ENCODE results near the gene ADAMTS14. TPM values are rescaled to one million over a fixed set of nuclear protein-coding genes. Genes with fewer than 3 reads are reported as not detected.

Gene ADAMTS14
- polyA plus RNA-seq, 3 donors from 2014 or later: 0.36 to 0.56 (median 0.37) TPM

DNA sequence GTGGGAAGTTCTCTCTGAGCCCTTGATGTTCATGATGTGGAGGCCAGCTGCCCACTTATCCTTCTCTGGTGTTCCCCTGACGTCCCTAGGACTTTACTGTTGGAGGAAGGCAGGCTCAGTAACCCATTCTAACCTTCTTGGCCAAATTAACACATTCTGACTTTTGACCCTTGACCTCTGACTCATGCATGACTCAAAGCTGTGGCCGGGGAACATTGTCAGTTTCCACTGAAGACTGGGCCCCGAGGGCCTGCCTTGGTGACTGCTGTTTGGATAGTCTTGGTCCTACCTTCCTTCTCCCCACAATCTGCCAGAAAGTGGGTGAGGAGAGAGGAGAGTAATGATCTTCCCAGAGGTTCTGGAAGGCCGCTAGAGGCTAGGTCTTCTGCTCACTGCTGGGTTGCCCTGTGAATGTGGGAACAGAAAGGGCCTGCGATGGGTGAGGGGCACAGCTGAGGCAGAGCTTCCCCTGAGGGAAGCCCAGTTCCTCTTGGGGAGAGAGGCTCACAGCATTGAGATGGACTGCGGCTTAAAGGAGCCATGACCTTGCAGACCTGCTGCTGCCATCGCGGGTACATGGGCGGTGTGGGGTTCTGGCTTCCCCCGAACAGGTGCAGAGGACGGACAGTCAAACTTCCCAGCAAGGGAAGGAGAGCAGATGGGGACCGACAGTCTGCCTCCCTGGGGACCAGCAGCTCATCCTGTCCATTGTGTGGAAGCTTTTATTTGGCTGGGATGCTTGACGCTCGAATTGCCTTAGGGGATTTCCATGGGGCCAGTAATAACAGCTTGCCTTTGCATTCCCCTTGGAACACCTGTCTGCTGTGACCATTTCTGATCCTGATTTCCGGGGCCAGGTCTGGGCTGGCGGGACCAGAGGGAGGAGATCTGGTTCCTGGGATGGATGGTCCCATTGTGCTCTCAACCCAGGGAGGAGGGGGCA is 43.8 kb downstream of the ADAMTS14 start:
- peaks cover 0 to 1% of the 10 kb centered on the region in 2 donors for H3K4me1 Mint-ChIP-seq
- DNase-seq: no peak
- H3K27ac Mint-ChIP-seq: peak overlapping the region in 1 of 6 donors; percentile 32
- H3K27me3 Mint-ChIP-seq (ENCODE audit: low read depth in 3 of 3): peaks cover 0 to 2% (median 1%) of the 10 kb centered on the region in 3 donors
- H3K9me3 Mint-ChIP-seq: no peaks in the 10 kb centered on the region
- H3K4me3 Mint-ChIP-seq: no peak overlapping the region
- peaks cover 0 to 4% (median 0%) of the 10 kb centered on the region in 3 donors for H3K36me3 Mint-ChIP-seq

DNA sequence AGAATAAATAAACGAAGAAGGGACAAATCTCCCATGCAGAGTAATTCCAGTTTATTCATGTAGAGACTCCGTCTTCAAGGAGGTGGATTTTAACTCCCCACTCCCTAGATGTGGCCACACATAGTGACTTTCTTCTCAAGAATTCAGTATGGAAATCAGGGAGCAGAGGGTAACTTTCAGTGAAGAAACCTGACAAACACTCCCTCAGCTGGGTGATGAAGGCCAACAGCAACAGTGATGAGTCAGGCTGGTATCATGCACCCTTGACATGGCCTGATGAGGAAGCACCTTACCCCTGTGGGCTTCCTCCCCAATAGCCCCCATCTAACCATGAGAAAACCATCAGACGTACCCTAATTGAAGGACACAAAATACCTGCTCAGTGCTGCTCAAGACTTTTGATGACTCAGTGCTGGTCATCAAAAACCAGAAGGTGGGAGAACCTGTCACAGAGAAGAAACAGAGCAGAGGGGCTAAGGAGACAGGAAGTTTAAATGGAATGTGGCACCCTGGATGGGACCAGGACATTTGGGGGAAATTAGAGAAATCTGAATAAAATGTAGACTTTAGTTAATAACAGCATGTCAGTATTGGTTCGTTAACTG is 50.6 kb downstream of the ADAMTS14 start:
- H3K4me1 Mint-ChIP-seq: no peaks in the 10 kb centered on the region
- no peak for DNase-seq
- peaks cover 0 to 4% (median 0%) of the 10 kb centered on the region in 3 donors for H3K36me3 Mint-ChIP-seq
- H3K9me3 Mint-ChIP-seq: no peaks in the 10 kb centered on the region
- H3K4me3 Mint-ChIP-seq: no peak overlapping the region
- peaks cover 0 to 3% (median 1%) of the 10 kb centered on the region in 3 donors for H3K27me3 Mint-ChIP-seq (ENCODE audit: low read depth in 3 of 3)
- H3K27ac Mint-ChIP-seq: peak overlapping the region in 1 of 6 donors; percentile 20

DNA sequence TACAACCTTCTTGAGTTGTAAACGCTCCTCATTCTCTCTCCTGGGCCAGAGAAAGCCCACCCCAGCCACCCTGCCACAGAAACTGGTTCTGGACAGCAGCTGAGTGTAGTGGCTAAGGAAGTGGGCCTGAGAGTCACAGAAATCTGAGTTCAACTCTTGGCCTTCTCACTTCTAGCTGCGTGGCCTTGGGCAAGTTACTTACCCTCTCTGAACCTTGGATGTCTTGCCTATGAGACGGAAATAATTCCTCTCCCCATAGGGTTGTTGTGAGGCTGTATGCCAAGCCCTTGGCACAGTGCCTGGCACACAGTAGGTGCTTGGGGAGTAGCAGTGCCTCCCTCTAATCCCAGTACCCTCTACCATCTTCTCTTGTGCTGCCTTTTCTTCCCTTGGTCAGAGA is 51.5 kb downstream of the ADAMTS14 start:
- Mint-ChIP-seq H3K27me3 (ENCODE audit: low read depth in 3 of 3) (peaks cover 0 to 3% (median 1%) of the 10 kb centered on the region in 3 donors), H3K9me3 (no peaks in the 10 kb centered on the region), H3K4me3 (no peak overlapping the region), H3K4me1 (no peaks in the 10 kb centered on the region), H3K36me3 (peaks cover 0 to 4% (median 0%) of the 10 kb centered on the region in 3 donors), H3K27ac (no peak overlapping the region)
- DNase-seq: no peak

DNA sequence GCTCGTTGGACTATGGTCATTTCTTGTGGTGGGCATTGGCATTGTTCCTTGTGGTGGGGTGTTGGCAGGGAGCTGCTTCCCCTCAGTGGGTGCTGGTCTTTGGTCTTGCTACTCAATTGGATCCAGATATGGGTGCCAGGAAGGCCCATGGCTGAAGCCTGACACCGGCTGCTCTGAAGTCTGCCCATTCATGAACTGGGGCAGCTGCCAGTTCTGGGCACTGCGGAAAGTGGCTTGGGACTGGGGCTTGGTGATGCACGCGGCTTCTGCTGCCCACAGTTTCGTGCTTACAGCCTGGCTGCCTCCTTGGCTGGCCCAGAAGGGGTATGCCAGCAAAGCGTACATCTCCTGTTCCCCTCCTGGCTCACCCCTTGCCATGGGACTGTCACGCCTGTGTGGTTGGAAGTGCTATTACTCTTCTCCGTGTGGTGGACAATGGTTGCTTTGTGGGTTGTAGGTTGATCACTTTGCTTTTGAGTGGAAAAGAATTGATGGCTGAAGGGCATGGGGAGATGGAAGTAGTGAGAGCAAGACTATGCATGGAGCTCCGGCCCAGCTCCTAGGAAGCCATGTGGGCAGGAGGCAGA is 54.7 kb downstream of the ADAMTS14 start:
- Mint-ChIP-seq H3K9me3 (no peaks in the 10 kb centered on the region), H3K27ac (no peak overlapping the region), H3K36me3 (peaks cover 0 to 4% (median 0%) of the 10 kb centered on the region in 3 donors), H3K27me3 (ENCODE audit: low read depth in 3 of 3) (peaks cover 0 to 4% (median 1%) of the 10 kb centered on the region in 3 donors), H3K4me3 (no peak overlapping the region), H3K4me1 (peaks cover 6 to 10% of the 10 kb centered on the region in 2 donors)
- DNase-seq: no peak

DNA sequence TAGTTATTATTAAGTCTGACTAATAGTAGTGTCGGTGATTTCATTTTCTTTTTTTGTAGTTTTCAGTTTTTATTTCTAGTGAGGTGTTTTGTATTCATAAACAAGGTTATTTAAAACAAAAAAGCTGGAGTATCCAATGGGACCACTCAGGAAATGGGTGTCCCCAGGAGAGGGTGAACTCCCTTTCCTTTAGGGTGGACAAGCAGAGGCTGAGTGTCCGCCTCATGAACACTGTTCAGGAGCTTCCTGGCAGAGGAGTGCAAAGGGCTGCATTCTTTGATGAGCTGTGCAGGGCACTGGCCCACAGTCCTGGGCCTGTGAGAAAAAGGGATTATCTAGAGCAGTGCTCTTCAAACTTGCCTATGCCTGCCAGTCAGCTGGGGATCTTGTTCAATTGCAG is 56.0 kb downstream of the ADAMTS14 start:
- Mint-ChIP-seq H3K4me1 (peaks cover 9 to 12% of the 10 kb centered on the region in 2 donors), H3K36me3 (peaks cover 0 to 9% (median 0%) of the 10 kb centered on the region in 3 donors), H3K9me3 (no peaks in the 10 kb centered on the region), H3K4me3 (no peak overlapping the region), H3K27me3 (ENCODE audit: low read depth in 3 of 3) (peaks cover 0 to 4% (median 0%) of the 10 kb centered on the region in 3 donors), H3K27ac (no peak overlapping the region)
- DNase-seq: no peak

DNA sequence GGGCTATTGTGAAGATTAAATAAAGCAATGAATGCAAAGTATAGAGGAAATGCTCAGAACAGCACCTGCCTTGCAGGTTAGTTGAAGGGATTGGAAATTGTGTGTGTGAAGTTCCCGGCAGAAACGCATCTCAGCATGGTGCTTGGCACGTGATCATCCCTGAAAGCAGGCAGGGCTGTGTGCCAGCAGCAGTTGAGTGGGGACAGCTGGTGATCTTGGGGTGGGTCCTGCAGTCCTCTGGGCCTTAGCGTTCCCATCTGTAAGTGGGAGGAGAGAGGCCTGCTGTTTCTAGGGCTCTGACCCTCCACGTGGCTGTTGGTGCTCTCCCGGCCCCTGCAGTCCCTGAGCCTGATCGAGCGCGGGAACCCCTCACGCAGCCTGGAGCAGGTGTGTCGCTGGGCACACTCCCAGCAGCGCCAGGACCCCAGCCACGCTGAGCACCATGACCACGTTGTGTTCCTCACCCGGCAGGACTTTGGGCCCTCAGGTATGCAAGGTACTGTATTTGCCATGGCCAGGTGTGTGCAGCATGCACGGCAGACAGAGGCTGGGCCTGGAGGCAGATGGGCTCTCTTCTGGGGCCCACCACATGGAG is 57.6 kb downstream of the ADAMTS14 start:
- Mint-ChIP-seq H3K36me3 (peaks cover 0 to 8% (median 0%) of the 10 kb centered on the region in 3 donors), H3K4me3 (no peak overlapping the region), H3K27ac (no peak overlapping the region), H3K27me3 (ENCODE audit: low read depth in 3 of 3) (peaks cover 0 to 4% (median 0%) of the 10 kb centered on the region in 3 donors), H3K9me3 (no peaks in the 10 kb centered on the region), H3K4me1 (peaks cover 9 to 12% of the 10 kb centered on the region in 2 donors)
- no peak for DNase-seq

DNA sequence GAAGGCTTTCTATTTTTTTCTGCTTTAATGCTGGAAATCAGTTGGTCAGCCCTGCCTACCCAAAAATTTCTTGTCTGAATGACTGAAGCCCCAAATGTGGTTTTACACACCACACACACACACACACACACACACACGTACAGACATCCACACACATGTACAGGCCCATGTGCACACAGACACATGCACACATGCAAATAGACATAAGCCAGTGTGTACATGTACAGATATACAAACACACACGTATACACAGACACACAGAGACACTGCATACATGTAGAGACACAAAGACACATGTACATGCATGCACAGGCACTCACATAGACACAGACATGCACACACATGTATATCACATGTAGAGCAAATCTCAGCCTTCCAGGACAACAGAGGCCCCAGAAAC is 58.6 kb downstream of the ADAMTS14 start:
- H3K27ac Mint-ChIP-seq: no peak overlapping the region
- DNase-seq: no peak
- no peaks in the 10 kb centered on the region for H3K9me3 Mint-ChIP-seq
- peaks cover 9 to 12% of the 10 kb centered on the region in 2 donors for H3K4me1 Mint-ChIP-seq
- peaks cover 0 to 5% (median 0%) of the 10 kb centered on the region in 3 donors for H3K36me3 Mint-ChIP-seq
- H3K27me3 Mint-ChIP-seq (ENCODE audit: low read depth in 3 of 3): peaks cover 0 to 1% (median 0%) of the 10 kb centered on the region in 3 donors
- H3K4me3 Mint-ChIP-seq: no peak overlapping the region

DNA sequence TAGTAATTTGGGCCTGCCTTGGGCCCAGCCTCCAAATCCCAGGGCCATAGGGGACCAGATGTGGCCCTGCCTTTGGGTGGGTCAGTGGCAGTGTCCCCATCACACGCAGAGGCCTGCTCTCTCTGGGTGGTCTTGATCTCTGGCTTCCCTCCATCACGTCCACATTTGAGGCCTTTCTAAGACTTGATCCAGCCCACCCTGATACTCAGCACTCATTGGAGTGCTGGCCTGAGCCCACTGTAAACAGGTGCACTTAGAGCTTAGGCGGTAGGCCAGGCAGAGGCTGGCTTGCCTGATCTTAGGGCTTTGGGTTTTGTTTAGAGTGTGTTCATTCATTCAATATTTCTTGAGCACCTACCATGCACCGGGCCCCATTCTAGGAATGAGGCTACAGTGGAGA is 60.3 kb downstream of the ADAMTS14 start:
- peaks cover 0 to 5% (median 0%) of the 10 kb centered on the region in 3 donors for H3K36me3 Mint-ChIP-seq
- H3K27ac Mint-ChIP-seq: peak overlapping the region in 1 of 6 donors; percentile 49
- no peak overlapping the region for H3K4me3 Mint-ChIP-seq
- no peaks in the 10 kb centered on the region for H3K9me3 Mint-ChIP-seq
- H3K27me3 Mint-ChIP-seq (ENCODE audit: low read depth in 3 of 3): peaks cover 0 to 1% (median 0%) of the 10 kb centered on the region in 3 donors
- peaks cover 9 to 12% of the 10 kb centered on the region in 2 donors for H3K4me1 Mint-ChIP-seq
- DNase-seq: no peak

DNA sequence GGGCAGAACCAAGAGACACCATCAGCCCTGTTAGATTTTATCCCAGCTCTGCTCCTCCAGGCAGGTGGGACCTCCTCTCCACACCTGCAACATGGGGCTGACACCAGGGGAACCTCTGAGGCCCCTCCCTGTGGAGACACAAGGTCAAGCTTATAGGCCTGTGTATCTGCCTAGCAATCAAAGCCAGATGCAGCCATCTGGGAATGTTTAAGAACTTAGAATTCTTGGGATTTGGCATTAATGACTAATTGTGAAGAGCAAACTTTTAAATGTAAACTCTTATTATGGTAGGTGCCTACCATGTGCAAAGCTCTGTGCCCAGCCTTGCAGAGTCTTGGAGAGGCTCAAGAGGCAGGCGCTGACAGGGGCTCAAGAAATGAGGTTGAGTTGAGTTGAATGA is 60.7 kb downstream of the ADAMTS14 start:
- Mint-ChIP-seq H3K4me3 (no peak overlapping the region), H3K4me1 (peaks cover 9 to 12% of the 10 kb centered on the region in 2 donors), H3K27me3 (ENCODE audit: low read depth in 3 of 3) (peaks cover 0 to 1% (median 0%) of the 10 kb centered on the region in 3 donors), H3K9me3 (no peaks in the 10 kb centered on the region), H3K27ac (no peak overlapping the region), H3K36me3 (peaks cover 0 to 5% (median 0%) of the 10 kb centered on the region in 3 donors)
- DNase-seq: no peak

DNA sequence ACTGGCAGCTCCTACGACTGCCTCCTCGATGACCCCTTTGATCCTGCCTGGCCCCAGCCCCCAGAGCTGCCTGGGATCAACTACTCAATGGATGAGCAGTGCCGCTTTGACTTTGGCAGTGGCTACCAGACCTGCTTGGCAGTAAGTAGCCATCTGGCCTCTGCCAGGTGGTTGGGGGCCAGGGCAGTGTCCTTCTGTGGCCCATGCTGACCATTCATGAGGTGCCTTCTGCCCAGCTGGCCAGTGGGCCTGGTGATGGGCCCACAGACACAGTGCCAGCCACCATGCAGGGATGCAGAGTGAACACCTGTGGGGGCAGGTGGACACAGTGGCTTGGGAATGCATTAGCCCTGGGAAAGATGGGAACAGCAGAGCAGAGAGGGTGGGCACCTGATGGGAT is 62.9 kb downstream of the ADAMTS14 start:
- no peak for DNase-seq
- Mint-ChIP-seq H3K27ac (no peak overlapping the region), H3K27me3 (ENCODE audit: low read depth in 3 of 3) (peaks cover 0 to under 1% (median 0%) of the 10 kb centered on the region in 3 donors), H3K4me1 (peaks cover 9 to 12% of the 10 kb centered on the region in 2 donors), H3K36me3 (peaks cover 0 to 5% (median 0%) of the 10 kb centered on the region in 3 donors), H3K4me3 (no peak overlapping the region), H3K9me3 (no peaks in the 10 kb centered on the region)

DNA sequence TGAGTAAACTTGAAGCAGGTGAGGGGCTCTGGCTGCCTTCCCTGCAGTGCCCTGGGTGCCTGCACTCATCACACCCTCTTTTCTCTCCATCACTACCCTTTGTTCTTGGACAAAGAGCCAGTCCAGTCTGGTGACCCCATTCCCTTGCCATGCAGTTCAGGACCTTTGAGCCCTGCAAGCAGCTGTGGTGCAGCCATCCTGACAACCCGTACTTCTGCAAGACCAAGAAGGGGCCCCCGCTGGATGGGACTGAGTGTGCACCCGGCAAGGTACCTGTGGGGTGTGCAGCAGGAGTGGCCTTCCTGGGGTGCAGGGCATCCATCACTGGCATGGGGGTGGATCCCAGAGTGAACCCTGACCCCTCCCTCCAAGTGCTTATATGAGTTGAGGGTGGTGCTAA is 64.2 kb downstream of the ADAMTS14 start:
- Mint-ChIP-seq H3K36me3 (peaks cover 0 to 5% (median 0%) of the 10 kb centered on the region in 3 donors), H3K4me1 (peaks cover 5 to 6% of the 10 kb centered on the region in 2 donors), H3K4me3 (no peak overlapping the region)

DNA sequence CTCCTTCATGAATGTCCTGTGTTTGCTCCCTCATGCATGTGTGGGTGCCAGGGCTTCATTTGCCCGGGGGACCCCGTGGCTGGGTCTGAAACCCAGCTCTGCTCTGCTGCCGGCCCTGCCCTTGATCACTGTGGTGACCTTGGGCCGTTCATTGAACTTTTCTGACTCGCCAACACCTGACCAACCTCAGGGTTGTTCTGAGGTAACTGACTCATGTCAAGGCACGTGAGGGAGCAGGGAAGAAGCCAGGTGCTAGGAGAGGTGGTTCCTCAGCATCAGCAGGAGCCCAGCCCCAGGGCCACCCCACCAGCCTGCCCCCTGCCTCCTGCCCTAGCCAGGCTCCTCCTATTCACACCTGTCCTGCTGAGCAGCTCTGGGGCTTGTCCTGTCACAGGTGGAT is 64.9 kb downstream of the ADAMTS14 start:
- Mint-ChIP-seq H3K27ac (peak overlapping the region in 1 of 6 donors; percentile 50), H3K4me3 (no peak overlapping the region), H3K4me1 (peaks cover 0 to 1% of the 10 kb centered on the region in 2 donors), H3K36me3 (peaks cover 0 to 5% (median 0%) of the 10 kb centered on the region in 3 donors), H3K27me3 (ENCODE audit: low read depth in 3 of 3) (no peaks in the 10 kb centered on the region), H3K9me3 (no peaks in the 10 kb centered on the region)
- DNase-seq: no peak

More for the DNA sequence above, 64.2 kb downstream of the ADAMTS14 start:
- Mint-ChIP-seq H3K27ac (no peak overlapping the region), H3K9me3 (no peaks in the 10 kb centered on the region), H3K27me3 (ENCODE audit: low read depth in 3 of 3) (no peaks in the 10 kb centered on the region)
- no peak for DNase-seq

DNA sequence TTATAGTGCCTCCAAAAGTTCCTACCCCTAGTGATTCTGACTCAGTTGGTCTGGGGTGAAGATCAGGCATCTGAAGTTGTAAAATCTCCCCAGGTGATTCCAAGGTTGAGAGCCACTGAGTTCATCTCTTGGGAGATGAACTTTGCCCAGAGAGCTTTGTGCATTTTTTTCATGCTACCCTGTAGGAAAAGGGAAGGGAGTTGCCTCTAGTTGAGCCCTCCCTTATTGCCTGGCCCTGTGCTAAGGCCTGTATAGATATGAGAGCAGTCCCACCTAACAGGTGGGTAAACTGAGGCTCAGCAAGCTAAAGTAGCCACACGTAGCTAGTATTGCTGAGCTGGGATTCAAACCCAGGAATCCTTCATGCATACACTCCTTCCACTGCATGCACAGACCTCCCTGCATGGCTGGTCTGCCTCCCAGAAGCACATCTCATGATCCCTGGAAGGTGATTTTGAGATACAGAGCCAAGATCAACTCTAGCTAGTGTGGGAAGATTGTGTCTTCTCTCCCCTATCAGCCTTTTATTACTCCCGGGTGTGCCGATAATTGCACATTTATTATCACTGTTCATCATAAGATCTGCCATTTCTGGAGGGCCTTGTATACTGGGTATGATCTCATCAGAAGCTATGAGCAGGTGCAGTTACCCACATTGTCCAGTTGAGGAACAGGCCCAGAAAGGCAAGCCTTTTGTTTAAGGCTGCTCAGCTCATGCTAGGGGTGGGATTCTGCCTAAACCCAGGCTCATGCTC is 65.9 kb downstream of the ADAMTS14 start:
- no peak for DNase-seq
- Mint-ChIP-seq H3K9me3 (no peaks in the 10 kb centered on the region), H3K4me3 (no peak overlapping the region), H3K4me1 (peaks cover 9 to 10% of the 10 kb centered on the region in 2 donors), H3K27ac (no peak overlapping the region), H3K27me3 (ENCODE audit: low read depth in 3 of 3) (no peaks in the 10 kb centered on the region), H3K36me3 (peaks cover 0 to 1% (median 0%) of the 10 kb centered on the region in 3 donors)
